OCI-LY1 (cell line): ENCODE data around the gene MEIS1.

Experiments
- EZH2 ChIP-seq: fragments of 200-600 bp; sonication (generic), shearing (Covaris generic); IDR thresholded peaks from 2 replicates; pipeline ENCODE4 v1.8.0; 2017; ENCODE audit warnings: borderline replicate concordance, mixed run types, mild to moderate bottlenecking, antibody characterized with exemption, low read length, moderate library complexity, mixed read lengths
- TF ChIP-seq, protein P1 (sequence below): fragments of 200-600 bp; sonication (generic), shearing (Covaris generic); IDR thresholded peaks from 2 replicates; pipeline ENCODE4 v1.5.1; 2017; ENCODE audit warnings: mild to moderate bottlenecking, antibody characterized with exemption, low read length, moderate library complexity, mixed read lengths

DNA sequence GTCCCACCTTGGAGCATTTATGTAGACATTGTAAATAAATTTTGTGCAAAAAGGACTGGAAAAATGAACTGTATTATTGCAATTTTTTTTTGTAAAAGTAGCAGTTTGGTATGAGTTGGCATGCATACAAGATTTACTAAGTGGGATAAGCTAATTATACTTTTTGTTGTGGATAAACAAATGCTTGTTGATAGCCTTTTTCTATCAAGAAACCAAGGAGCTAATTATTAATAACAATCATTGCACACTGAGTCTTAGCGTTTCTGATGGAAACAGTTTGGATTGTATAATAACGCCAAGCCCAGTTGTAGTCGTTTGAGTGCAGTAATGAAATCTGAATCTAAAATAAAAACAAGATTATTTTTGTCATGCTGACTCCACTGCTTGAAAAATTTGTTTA lies 137.5 kb downstream of the MEIS1 start:
- TF ChIP-seq, protein P1, sequence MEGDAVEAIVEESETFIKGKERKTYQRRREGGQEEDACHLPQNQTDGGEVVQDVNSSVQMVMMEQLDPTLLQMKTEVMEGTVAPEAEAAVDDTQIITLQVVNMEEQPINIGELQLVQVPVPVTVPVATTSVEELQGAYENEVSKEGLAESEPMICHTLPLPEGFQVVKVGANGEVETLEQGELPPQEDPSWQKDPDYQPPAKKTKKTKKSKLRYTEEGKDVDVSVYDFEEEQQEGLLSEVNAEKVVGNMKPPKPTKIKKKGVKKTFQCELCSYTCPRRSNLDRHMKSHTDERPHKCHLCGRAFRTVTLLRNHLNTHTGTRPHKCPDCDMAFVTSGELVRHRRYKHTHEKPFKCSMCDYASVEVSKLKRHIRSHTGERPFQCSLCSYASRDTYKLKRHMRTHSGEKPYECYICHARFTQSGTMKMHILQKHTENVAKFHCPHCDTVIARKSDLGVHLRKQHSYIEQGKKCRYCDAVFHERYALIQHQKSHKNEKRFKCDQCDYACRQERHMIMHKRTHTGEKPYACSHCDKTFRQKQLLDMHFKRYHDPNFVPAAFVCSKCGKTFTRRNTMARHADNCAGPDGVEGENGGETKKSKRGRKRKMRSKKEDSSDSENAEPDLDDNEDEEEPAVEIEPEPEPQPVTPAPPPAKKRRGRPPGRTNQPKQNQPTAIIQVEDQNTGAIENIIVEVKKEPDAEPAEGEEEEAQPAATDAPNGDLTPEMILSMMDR, result no peak
- TF ChIP-seq EZH2, result no peak
